Transverse colon (tissue), 3 donors: Measurements from ENCODE around the gene SEC24B.

Experiments
- EP300 ChIP-seq: sonication (generic); formaldehyde crosslinking; IDR thresholded peaks from one replicate; pipeline ENCODE4 v1.6.1; 2017; ENCODE audit warnings: antibody characterized with exemption, low read depth
- POLR2A ChIP-seq: fragments of 450-650 bp; IDR thresholded peaks from one replicate; pipeline ENCODE4 v1.6.1; 2016; ENCODE audit warnings: antibody characterized with exemption, mild to moderate bottlenecking, moderate library complexity
- TF ChIP-seq, protein P1 (sequence below), 5 experiments: fragments of 200-600 bp in 3 of 5; fragments of 450-650 bp in 2 of 5; sonication (generic) in 3 of 5; IDR thresholded peaks; 1 replicate in 2 of 5; 2 replicates in 3 of 5; pipeline ENCODE4 v1.5.1; 2016 to 2017; ENCODE audit warnings: antibody characterized with exemption in 5 of 5, inconsistent platforms in 3 of 5, mild to moderate bottlenecking in 2 of 5, moderate library complexity in 1 of 5

DNA sequence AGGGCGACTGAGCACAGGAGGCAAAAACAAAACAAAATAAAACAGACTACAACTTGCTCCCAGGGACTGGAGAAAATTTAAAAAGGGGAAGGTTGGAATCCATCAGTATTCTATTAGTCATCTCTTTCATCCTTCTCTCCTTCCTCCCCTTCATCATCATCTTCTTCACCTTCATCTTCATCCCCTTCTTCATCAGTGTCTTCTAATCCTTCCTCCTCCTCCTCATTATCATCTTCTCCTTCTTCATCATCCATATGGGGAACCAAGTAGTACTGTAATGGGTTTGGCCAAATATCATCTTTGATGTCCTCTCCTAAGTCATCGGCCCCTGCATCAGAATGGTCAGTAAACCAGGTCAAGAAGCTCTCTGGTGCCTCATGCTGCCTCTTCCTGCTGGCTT lies 119.5 kb downstream of the SEC24B start:
- TF ChIP-seq, protein P1, sequence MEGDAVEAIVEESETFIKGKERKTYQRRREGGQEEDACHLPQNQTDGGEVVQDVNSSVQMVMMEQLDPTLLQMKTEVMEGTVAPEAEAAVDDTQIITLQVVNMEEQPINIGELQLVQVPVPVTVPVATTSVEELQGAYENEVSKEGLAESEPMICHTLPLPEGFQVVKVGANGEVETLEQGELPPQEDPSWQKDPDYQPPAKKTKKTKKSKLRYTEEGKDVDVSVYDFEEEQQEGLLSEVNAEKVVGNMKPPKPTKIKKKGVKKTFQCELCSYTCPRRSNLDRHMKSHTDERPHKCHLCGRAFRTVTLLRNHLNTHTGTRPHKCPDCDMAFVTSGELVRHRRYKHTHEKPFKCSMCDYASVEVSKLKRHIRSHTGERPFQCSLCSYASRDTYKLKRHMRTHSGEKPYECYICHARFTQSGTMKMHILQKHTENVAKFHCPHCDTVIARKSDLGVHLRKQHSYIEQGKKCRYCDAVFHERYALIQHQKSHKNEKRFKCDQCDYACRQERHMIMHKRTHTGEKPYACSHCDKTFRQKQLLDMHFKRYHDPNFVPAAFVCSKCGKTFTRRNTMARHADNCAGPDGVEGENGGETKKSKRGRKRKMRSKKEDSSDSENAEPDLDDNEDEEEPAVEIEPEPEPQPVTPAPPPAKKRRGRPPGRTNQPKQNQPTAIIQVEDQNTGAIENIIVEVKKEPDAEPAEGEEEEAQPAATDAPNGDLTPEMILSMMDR (IDR thresholded peaks at IDR 0.05) = no peak
- no peak for TF ChIP-seq POLR2A
- no peak for TF ChIP-seq EP300
